ENCODE measurements around the gene TCEA2. TPM values are rescaled to one million over a fixed set of nuclear protein-coding genes. Genes with fewer than 3 reads are reported as not detected.

The TCEA2 gene
- total and polyA plus RNA-seq, 2 donors (not counting 1 experiment from before 2014, with no cell fraction given) = 58.1 to 63.9 TPM

DNA sequence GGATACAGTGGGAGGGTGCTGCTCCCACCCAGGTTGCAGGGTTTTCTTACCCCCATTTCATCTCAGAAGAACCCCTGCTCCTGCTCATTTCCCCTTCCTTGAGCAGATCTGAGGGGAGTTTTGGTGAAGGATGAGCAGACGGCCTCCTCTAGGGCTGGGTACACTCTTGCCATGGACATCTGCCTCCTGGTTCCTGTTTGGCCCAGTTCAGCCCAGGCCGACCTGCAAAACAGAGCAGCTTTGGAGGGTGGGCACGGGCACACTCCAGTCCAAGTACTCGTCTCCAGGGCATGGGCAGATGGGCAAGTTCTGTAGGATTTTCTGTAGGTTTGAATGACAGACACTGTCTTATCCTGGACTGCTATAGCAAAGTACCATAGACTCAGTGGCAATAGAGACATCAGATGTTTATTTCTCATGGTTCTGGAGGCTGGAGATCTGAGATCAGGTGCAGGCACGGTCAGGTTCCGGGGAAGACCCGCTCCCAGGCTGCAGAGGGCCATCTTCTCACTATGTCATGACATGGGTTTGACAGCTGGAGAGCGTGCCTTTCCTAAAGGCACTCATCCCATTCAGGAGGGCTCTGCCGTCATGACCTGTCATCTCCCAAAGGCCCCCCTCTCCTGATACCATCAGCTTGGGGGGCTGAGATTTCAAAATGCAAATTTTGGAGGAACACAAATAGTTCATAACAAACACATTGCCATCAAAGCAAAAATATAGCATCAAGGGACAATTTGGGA, 38.1 kb downstream of the TCEA2 start:
- peaks cover 42% of the 10 kb centered on the region for H3K4me1 Mint-ChIP-seq
- Histone ChIP-seq H3K27me3 (replicated peaks in 1 of 4; ENCODE audit: control extremely low read depth in 1 of 4, control insufficient read depth in 3 of 4, insufficient read depth in 4 of 4, low read length in 3 of 4) (peaks cover 0 to 21% (median 5%) of the 10 kb centered on the region in 4 experiments), H3K36me3 (replicated peaks in 1 of 2; ENCODE audit: control extremely low read depth in 1 of 2, control insufficient read depth in 1 of 2, extremely low read depth in 1 of 2, insufficient read depth in 2 of 2, low read length in 1 of 2) (peaks cover 0 to 16% of the 10 kb centered on the region in 2 experiments), H3K9ac (ENCODE audit: low read length) (no peak overlapping the region), H3K79me2 (ENCODE audit: control insufficient read depth, insufficient read depth, low read length) (peaks cover 5% of the 10 kb centered on the region), H3K27ac (ENCODE audit: low read length in 2 of 2) (peak overlapping the region; percentile 57 to 89), H3K4me1 (ENCODE audit: control insufficient read depth in 2 of 2, insufficient read depth in 2 of 2, low read length in 2 of 2) (peaks cover 26 to 42% of the 10 kb centered on the region in 2 donors), H4K20me1 (ENCODE audit: control insufficient read depth, insufficient read depth, low read length, poor library complexity, severe bottlenecking) (no peaks in the 10 kb centered on the region), H3K4me2 (replicated peaks; ENCODE audit: low read depth, low read length, poor library complexity, severe bottlenecking) (peak overlapping the region; percentile 87), H3K9me3 (ENCODE audit: control extremely low read depth in 1 of 3, control insufficient read depth in 2 of 3, insufficient read depth in 1 of 3, low read length in 2 of 3) (peaks cover 0 to 4% (median 0%) of the 10 kb centered on the region in 3 donors), H3K4me3 (ENCODE audit: control extremely low read depth in 1 of 5, extremely low read depth in 1 of 5, insufficient read depth in 1 of 5, low read depth in 2 of 5, low read length in 4 of 5) (no peak overlapping the region), H2AFZ (ENCODE audit: insufficient read depth, low read depth, low read length, poor library complexity, severe bottlenecking) (no peak overlapping the region)
- no peaks in the 10 kb centered on the region for H3K27me3 Mint-ChIP-seq
- POLR2A ChIA-PET = interaction anchor here (1.1 to 2.4 kb wide), 4 partner anchors 17 to 24 kb away, joined by 6 to 24 read pairs (median 14); partner anchors contain the start of genes LKAAEAR1, OPRL1 and RGS19
- no peak for TF ChIP-seq EZH2 (IDR thresholded peaks at IDR 0.05; ENCODE audit: borderline replicate concordance, insufficient read depth, low read depth, low read length, poor library complexity, severe bottlenecking)
- TF ChIP-seq, protein P1, sequence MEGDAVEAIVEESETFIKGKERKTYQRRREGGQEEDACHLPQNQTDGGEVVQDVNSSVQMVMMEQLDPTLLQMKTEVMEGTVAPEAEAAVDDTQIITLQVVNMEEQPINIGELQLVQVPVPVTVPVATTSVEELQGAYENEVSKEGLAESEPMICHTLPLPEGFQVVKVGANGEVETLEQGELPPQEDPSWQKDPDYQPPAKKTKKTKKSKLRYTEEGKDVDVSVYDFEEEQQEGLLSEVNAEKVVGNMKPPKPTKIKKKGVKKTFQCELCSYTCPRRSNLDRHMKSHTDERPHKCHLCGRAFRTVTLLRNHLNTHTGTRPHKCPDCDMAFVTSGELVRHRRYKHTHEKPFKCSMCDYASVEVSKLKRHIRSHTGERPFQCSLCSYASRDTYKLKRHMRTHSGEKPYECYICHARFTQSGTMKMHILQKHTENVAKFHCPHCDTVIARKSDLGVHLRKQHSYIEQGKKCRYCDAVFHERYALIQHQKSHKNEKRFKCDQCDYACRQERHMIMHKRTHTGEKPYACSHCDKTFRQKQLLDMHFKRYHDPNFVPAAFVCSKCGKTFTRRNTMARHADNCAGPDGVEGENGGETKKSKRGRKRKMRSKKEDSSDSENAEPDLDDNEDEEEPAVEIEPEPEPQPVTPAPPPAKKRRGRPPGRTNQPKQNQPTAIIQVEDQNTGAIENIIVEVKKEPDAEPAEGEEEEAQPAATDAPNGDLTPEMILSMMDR (IDR thresholded peaks at IDR 0.05) = no peak
- ATAC-seq (ENCODE audit: low read depth) (no peak), DNase-seq (no peak)
- peak overlapping the region; percentile 95 for H3K27ac Mint-ChIP-seq
- CTCF ChIA-PET = interaction anchor here (0.8 to 5.8 kb wide), 10 partner anchors 10 to 63 kb away, joined by 3 to 76 read pairs (median 5); partner anchors contain the start of genes LKAAEAR1, OPRL1, RGS19 and TCEA2
- 86% methylated on average over 8 of the region's 9 CpGs for whole genome bisulfite sequencing (ENCODE audit: insufficient coverage)
- intact Hi-C loops (cut with micrococcal nuclease) = loop anchor here (1.0 to 5.0 kb wide), 4 partner anchors 18 to 64 kb away; partner anchors contain the start of genes C20orf204 and RGS19
- peak overlapping the region; percentile 75 for H3K4me3 Mint-ChIP-seq
- H3K9me3 Mint-ChIP-seq (ENCODE audit: insufficient read depth) = peaks cover 3% of the 10 kb centered on the region

Measured in B cell (primary cell).